HG03097 (cell line): Measurements from ENCODE around the gene FNIP1.
"Not testable (repeated sequence)": the region's sequence is repeated elsewhere in the genome, so short reads cannot be mapped to it uniquely, and the experiment has no call there.

Experiments used
- ATAC-seq: cut with Tn5 transposase; IDR thresholded peaks from one replicate; pipeline ENCODE4 v1.9.1; 2021; ENCODE audit not compliant: unreplicated experiment, low FRiP score

FNIP1 gene

DNA sequence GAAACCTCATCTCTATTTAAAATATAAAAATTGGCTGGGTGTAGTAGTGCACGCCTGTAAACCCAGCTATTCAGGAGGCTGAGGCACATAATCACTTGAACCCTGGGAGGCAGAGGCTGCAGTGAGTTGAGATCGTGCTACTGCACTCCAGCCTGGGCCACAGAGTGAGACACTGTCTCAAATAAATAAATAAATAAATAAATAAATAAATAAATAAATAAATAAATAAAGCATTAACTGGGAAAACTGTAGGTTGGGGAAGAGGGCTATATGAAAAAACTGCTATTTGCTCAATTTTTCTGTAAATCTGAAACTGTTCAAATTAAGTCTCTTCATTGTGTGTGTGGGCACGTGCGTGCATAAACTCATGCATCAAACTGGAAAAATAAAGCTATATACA lies 101.9 kb downstream of the FNIP1 start:
- ATAC-seq: no peak

DNA sequence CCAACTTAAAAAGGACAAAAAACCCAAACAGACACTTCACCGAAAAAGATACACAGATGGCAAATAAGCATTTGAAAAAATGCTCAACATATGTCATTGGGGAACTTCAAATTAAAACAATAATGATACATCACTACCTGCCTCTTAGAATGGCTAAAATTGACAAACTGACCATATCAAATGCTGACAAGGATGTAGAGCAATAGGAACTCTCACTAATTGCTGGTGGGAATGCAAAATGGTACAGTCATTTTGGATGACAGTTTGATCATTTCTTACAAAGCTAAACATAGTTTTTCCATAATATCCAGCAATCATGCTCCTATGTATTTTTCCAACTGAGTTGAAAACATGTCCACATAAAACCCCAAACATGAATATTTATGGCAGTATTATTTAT lies 102.9 kb downstream of the FNIP1 start:
- ATAC-seq: no peak

DNA sequence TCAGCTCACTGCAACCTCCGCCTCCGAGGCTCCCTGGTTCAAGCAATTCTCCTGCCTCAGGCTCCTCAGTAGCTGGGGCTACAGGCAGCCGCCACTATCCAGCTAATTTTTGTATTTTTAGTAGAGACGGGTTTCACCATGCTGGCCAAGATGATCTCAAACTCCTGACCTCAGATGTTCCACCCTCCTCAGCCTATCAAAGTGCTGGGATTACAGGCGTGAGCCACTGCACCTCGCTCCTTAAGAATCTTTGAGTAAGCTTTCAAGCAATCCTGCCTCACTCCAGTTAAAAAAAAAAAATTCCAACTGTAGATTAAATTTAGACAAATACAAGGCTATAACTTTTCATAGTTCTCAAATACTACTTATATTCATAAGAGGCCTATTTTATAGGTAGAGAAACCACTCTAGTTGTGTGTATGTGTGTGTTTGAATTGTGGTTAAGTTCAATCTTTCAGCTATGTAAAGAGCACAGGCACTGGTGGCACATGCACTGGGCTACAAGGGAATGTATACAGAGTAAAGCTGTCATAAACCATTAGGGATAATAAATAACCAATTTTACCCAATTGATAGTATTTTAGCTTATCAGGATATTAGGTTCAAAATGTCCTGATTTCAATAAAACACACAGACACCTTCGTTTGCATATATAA lies 111.2 kb downstream of the FNIP1 start:
- ATAC-seq: no peak

DNA sequence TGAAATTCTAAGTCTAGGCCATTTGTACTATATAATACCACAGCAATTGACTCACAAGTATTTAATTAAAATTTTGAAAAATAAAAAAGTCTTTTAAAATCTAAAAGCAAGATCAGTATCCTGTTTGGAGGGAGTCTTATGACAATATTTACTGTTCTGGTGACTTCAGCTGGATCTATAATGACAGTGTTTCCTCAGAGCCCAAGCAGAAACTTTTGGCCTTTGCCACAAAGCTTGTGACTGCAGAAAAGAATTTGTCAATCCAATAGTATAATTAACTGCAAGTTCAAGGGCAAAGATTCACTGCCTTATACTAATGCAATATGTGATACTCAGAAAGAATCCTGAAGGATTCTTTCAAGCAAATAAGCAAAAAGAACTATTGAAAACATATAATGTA lies 112.2 kb downstream of the FNIP1 start:
- no peak for ATAC-seq

DNA sequence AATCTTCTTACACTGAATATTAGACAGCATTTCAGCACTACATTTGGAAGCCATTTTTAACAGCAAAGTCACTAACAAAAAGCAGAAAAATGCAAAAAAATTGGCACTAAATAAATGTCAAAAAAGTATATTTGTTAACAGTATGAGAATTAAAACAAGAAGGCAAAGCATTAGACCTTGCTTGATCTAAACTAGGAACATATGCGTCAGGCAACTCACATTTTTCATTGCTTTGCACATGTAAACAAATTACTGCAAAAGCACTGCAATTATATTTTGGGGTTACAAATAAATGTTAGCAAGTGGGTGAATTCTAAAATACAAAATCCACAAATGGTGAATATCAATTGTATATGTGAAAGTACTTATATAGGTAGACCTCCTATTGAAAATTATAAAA lies 112.8 kb downstream of the FNIP1 start:
- no peak for ATAC-seq

DNA sequence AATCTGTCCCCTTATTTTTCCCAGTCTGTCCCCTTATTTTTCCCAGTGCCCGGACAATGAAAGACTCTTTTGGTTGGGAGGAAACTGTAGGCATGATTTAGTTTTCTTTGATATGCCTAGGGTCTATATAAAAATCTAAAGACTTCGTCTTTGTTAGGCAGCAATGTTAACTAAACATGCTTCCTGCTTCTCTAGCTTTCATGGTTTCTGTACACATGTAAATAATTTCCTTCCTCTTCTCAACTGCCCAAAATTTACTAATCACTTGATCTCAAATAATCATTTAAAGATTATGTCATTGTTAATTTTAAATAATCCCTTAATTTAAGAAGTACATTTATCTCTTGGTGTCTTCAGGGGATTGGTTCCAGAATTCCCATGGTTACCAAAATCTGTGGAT lies 114.0 kb downstream of the FNIP1 start:
- ATAC-seq: no peak

DNA sequence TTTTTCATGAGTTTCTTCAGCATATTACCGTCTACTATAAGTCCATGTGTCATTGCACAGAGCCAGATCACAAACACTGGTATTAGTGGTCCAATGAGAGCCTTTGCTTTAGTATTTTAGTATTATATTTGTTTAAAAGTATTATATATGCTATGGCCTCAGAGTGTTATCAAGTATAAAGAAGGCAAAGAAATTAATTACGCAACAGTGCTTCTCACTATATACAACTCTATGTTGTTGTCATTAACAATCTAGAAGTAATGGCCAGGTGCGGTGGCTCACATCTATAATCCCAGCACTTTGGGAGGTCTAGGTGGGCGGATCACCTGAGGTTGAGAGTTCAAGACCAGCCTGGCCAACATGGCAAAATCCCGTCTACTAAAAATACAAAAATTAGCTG lies 114.6 kb downstream of the FNIP1 start:
- no peak for ATAC-seq

DNA sequence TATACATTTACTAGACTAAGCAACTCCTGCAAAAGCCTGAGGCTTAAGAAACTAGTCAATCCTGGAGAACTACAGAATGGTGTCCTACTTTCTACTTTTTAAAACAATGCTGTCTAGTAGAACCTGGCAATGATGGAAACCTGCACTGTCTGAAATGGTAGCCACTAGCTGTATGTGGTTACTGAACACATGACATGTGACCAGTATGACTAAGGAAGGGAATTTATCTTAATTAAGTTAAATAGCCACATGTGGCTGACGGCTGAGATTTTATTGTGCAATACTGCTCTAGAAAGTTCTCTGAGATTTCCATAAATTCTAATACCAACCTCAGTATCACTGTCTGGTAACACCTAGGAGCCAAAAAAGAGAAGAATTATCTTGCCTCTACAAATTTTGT lies 116.9 kb downstream of the FNIP1 start:
- no peak for ATAC-seq

DNA sequence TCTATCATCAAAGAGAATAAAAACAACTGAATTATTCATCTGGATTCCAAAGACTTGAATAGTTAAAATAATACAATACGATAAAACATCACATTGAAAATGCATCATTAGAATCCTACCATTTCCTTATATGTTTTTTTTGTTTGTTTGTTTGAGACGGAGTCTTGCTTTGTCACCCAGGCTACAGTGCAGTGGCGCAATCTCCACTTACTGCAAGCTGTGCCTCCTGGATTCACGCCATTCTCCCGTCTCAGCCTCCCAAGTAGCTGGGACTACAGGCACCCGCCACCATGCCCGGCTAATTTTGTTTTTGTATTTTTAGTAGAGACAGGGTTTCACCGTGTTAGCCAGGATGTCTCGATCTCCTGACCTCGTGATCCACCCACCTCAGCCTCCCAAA lies 118.5 kb downstream of the FNIP1 start:
- ATAC-seq: not testable (repeated sequence)

DNA sequence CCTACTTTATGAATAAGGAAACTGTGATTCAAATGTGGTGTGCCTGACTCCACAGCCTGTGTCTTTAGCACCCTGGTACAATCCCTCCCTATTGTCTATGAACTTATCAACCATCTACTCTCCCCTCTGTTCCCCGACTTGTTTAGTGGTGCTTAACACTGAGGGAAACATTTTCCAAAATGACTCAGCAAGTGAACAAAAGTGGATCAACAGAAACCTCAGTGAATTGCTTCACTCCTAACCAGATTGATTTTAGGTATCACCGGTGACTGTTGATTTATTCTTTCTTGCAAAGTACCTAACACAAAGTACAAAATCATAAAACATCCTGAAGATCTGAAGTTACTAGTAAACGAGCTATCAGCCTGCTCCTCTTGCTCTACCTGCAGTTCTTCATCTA lies 119.7 kb downstream of the FNIP1 start:
- ATAC-seq: no peak

DNA sequence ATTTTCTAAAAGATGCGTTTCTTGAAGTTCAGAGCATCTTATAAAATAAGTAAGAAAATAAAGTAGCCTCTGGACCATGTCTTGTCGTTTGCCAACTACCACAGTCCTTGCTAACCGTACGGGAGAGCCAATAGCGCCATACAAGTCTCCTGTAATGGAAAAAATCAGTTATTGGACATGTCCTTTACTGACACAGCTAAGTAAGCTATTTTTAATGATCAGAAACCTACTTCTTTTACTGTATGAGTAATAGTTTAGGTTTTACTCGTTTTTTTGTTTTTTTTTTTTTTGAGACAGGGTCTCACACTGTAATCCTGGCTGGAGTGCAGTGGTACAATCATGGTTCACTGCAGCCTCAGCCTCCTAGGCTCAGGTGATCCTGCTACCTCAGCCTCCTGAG lies 124.0 kb downstream of the FNIP1 start:
- ATAC-seq: no peak

DNA sequence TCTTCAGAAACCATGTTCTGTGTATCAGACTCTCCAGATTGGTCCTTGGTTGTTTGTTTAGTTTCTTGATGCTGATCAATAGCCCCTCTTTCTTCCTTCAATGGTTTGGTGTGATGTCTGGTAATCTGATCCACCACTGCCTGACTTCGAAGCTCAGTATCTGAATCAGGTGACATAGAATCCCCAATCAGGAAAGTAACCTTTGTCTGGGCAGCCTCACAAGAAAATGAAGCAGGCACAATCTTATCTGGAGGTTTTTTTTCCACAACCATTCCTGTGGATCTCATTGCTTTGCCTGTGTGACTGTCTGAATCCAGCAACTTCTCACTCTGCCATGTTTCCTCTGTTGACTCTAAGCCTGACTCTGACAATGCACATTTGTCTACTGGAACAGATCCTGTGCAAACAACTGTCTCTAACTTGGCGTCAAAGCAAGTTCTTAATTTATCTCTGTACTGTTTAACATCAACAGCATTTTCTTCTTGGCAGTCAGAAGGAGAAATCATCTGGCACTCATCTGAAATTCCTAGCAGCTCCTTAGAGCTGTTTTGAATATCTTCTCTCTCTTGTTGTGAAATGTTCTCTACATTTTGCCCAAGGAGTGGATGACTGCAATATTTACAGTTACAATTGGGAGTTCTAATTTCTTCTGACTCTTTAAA lies 124.7 kb downstream of the FNIP1 start:
- no peak for ATAC-seq

DNA sequence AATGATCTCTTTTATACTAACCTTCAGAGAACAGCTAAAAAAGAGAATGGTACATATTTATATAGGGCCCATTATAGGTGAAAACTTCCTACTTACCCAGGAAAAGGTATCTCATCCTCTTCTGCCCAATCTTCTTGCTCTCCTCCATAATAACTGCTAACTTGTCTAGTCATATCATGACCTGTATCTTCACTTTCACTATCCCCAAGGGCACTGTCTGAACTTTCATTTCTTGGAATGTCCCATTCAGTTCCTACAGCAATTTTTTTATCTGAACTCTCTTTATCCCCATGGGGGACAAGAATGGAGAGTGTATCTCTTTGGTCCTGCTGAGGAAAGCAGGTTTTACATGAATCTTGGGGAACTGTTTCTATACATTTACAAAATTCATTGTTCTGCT lies 125.4 kb downstream of the FNIP1 start:
- ATAC-seq: no peak

DNA sequence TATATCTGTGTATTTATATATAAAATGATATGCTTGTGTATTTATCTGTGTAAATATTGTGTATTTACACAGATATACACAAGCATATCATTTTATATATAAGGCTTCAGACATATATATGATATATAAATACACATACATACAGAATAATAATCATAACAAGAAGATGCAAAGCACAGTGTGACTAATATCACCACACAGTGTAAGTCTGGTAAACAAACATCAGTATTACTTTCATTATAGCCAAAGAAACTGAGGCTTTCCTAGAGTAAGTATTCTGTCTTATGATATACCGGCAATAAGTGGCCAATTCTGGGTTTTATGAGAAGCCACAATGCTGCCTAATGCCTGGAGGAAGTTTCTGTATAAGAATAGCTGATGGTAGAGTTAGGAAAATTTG lies 131.9 kb downstream of the FNIP1 start:
- no peak for ATAC-seq

DNA sequence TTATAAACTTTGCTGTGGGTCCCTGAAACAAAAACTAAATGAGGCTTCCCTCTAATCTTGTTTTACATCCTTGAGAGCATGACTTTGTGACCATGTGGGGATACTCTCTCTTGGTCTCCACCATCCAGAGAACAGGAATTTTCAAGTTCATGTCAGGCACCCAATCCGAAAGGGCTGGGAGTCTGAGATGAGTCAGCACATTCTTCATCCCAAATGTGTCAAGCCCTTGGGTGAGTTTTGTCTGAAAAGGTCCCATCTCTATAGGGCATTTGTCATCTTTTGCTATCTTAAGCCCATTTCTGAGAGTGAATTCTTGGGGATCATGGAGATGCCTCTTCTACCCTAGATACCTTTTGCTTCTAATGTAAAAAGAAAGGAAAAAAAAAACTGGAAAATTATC lies 134.9 kb downstream of the FNIP1 start:
- no peak for ATAC-seq

DNA sequence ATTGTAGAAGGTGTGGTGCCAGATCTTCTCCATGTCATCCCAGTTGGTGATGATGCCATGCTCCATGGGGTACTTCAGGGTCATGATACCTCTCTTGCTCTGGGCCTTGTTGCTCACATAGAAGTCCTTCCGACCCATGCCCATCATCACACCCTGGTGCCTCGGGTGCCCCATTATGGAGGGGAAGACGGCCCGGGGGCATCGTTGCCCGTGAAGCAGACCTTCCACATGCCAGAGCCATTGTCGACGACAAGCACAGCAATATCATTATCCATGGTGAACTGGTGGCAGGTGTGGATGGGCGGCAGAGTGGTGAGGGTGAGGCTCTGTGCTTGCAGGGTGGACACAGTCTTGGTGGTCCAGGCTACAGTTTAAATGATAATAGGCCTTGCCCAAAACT lies 137.0 kb downstream of the FNIP1 start:
- no peak for ATAC-seq

DNA sequence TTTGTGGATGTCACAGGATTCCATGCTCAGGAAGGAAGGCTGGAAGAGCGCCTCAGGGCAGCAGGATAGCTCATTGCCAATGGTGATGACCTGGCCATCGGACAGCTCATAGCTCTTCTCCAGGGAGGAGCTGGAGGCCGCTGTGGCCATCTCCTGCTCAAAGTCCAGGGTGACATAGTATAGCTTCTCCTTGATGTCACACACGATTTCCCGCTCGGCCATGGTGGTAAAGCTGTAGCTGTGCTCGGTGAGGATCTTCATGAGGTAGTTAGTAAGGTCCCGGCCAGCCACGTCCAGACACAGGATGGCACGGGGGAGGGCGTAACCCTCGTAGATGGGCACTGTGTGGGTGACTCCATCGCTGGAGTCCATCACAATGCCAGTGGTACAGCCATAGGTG lies 137.5 kb downstream of the FNIP1 start:
- no peak for ATAC-seq

DNA sequence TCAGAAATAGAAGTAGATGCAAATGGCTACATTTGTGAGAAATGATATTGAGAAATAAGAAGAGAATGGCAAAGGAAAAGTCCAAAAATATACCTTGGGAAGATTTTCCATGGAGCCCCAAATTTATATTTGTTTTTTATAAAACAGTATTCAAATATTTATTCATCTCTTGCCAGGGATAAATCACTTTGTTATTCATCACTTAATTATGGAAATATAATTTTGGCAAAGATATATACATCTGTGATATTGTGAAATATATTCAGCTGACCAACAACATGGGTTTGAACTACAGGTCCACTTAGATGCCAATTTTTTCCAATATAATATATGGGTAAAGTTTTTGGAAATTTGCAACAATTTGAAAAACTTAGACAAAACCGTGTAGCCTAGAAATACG lies 142.0 kb downstream of the FNIP1 start:
- no peak for ATAC-seq

DNA sequence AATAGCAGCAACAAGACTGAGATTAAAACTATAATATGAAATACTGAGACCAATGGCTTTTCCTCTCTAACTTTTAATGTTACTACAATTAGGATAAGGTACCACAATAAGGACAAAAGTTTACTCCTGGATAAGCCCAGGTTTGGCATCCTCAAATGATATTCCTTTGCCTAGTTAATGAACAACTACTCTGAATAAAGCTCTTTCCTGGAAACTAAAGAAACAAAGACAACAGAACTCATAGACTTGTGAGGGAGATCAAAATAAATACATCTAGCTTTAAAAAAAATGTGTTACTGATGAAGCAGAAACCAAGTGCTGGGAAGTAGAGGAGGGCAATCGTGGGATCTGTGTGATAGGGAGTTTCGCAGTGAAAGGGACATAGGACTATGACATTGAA lies 142.5 kb downstream of the FNIP1 start:
- ATAC-seq: no peak

DNA sequence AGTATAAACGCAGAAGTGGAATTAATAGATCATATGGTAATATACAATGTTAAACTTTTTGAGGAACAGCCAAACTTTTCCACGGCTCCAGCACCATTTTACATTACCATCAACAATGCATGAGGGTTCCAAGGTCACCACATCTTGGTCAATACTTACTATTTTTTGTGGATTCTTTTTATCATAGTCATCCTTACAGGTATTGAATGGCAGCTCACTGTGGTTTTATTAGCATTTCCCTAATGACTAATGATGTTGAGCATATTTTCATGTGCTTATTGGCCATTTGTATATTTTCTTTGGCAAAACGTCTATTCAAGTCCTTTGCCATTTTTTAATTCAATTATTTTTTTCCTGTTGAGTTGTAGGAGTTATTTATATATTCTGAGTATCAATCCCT lies 147.7 kb downstream of the FNIP1 start:
- ATAC-seq: no peak

DNA sequence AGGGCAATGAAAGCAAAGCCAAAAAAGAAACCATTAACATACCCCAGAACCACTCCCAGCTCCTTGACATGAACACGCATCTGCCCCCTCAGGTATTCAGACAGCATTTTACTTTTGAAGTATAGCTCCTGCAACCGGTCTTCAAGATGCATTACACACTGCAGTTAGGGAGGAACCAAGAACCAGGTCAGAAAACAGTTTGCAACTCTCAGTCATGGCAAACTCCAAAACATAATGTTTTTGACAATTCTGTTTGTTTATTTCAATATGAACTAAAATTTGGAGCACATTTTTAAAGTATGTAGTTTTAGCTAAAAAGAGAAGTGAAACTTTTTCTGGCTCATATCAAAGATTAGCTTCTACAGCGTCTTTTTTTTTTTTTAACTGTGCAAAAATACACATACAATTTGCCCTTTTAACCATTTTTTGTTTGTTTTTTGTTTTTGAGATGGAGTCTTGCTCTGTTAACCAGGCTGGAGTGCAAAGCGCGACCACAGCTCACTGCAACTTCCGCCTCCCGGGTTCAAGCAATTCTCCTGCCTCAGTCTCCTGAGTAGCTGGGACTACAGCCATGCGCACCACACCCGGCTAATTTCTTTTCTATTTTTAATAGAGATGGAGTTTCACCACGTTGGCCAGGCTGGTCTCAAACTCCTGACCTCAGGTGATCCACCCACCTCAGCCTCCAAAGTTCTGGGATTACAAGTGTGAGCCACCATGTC lies 149.6 kb downstream of the FNIP1 start:
- ATAC-seq: no peak

DNA sequence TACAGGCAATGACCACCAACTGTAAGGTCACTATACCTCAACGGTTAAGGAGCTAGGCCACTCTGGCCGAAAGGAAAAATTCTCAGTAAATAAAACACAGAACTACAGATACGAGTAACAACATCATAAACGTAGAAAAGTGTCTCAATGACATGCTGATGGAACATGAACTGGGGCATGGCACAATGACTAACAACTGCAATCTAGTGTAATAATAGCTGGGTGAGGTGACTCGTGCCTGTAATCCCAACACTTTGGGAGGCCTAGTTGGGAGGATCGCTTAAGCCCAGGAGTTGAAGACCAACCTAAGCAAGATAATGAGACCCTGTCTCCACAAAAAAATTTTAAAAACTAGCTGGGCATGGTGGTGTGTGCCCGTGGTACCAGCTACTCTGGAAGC lies 152.0 kb downstream of the FNIP1 start:
- ATAC-seq: no peak
